ENCODE data around the gene SLC26A1. TPM values are rescaled to one million over a fixed set of nuclear protein-coding genes. Genes with fewer than 3 reads are reported as not detected.

The SLC26A1 gene
- total RNA-seq, result 1 to 10 TPM; 1.7 to 4.1 (median 2.8) TPM

- intact Hi-C loops (cut with DNase I; ENCODE audit: low total_unique reads), result no loop called here
Measured at GRCh38 chr4:993111-994029, at the start of gene SLC26A1. Gene SLC26A1, minus strand, starts transcription at chr4:993404. Its CDS starts 1,701 bp downstream, at chr4:991703.

GRCh38 chr4:1042352-1043055 is 49.3 kb upstream of the SLC26A1 start:
- DNase-seq, result no peak
- peaks cover 3 to 53% (median 36%) of the 10 kb centered on the region in 4 donors for H3K4me1 ChIP-seq
- peaks cover 33% of the 10 kb centered on the region for H3K27me3 ChIP-seq
- no peaks in the 10 kb centered on the region for H3K9me3 ChIP-seq
- intact Hi-C loops (cut with DNase I; ENCODE audit: low total_unique reads), result no loop called here
- no peaks in the 10 kb centered on the region for H3K36me3 ChIP-seq
- in situ Hi-C loops (cut with MboI; ENCODE audit: low pct_ligation_motif_present in 1 of 4, low pct_unique_long_range_greater_than_20kb in 1 of 4, low sequenced_read_pairs in 3 of 4), result no loop called here
- whole genome bisulfite sequencing, 2 donors (ENCODE audit: low coverage in 1 of 2), result 63 to 75% methylated on average over 4 to 17 of the region's 17 CpGs
- H3K4me3 ChIP-seq, result no peak overlapping the region
- H3K27ac ChIP-seq, result no peak overlapping the region
- TF ChIP-seq POLR2A (IDR thresholded peaks at IDR 0.05), result no peak

More at GRCh38 chr4:993111-994029, at the start of gene SLC26A1:
- DNase-seq, result peak; percentile 52
- 48% methylated on average over 36 of the region's 37 CpGs; no CpG with 5 or more reads in 1 of the 2 donors for WGBS, 2 donors (ENCODE audit: low coverage in 1 of 2)
- H3K36me3 ChIP-seq, result no peaks in the 10 kb centered on the region
- TF ChIP-seq CTCF (IDR thresholded peaks at IDR 0.05), result no peak
- no peak for TF ChIP-seq EP300 (IDR thresholded peaks at IDR 0.05; ENCODE audit: low read depth)
- no peak for TF ChIP-seq POLR2A (IDR thresholded peaks at IDR 0.05)
- no peak for TF ChIP-seq POLR2AphosphoS5 (IDR thresholded peaks at IDR 0.05)
- in situ Hi-C loops (cut with MboI; ENCODE audit: low pct_ligation_motif_present in 1 of 4, low pct_unique_long_range_greater_than_20kb in 1 of 4, low sequenced_read_pairs in 3 of 4), result no loop called here
- H3K9me3 ChIP-seq, result no peaks in the 10 kb centered on the region
- H3K4me3 ChIP-seq, result peak within 1 kb of the TSS in 2 of 4 donors; percentile 2 to 24
- peaks cover 16 to 38% (median 32%) of the 10 kb centered on the region in 4 donors for H3K4me1 ChIP-seq
- peak within 1 kb of the TSS; percentile 86 to 95 (median 88) for H3K27ac ChIP-seq
- peaks cover 24% of the 10 kb centered on the region for H3K27me3 ChIP-seq

GRCh38 chr4:1041936-1042330 is 48.7 kb upstream of the SLC26A1 start:
- TF ChIP-seq EP300 (IDR thresholded peaks at IDR 0.05; ENCODE audit: low read depth) (no peak), CTCF (IDR thresholded peaks at IDR 0.05) (no peak), POLR2A (IDR thresholded peaks at IDR 0.05) (no peak), POLR2AphosphoS5 (IDR thresholded peaks at IDR 0.05) (no peak)
- in situ Hi-C loops (cut with MboI; ENCODE audit: low pct_ligation_motif_present in 1 of 4, low pct_unique_long_range_greater_than_20kb in 1 of 4, low sequenced_read_pairs in 3 of 4), result no loop called here
- no peaks in the 10 kb centered on the region for H3K9me3 ChIP-seq
- peaks cover 1 to 48% (median 30%) of the 10 kb centered on the region in 4 donors for H3K4me1 ChIP-seq
- no peak overlapping the region for H3K27ac ChIP-seq
- peaks cover 33% of the 10 kb centered on the region for H3K27me3 ChIP-seq
- 41% methylated on average over 8 of the region's 8 CpGs; no CpG with 5 or more reads in 1 of the 2 donors for WGBS, 2 donors (ENCODE audit: low coverage in 1 of 2)
- DNase-seq, result no peak
- intact Hi-C loops (cut with DNase I; ENCODE audit: low total_unique reads), result no loop called here
- H3K36me3 ChIP-seq, result no peaks in the 10 kb centered on the region
- H3K4me3 ChIP-seq, result no peak overlapping the region

GRCh38 chr4:1041147-1041935 is 48.1 kb upstream of the SLC26A1 start:
- WGBS, 2 donors (ENCODE audit: low coverage in 1 of 2), result 43% methylated on average over 26 of the region's 36 CpGs; no CpG with 5 or more reads in 1 of the 2 donors
- H3K27ac ChIP-seq, result no peak overlapping the region
- TF ChIP-seq POLR2A (IDR thresholded peaks at IDR 0.05), result no peak
- no peak for TF ChIP-seq POLR2AphosphoS5 (IDR thresholded peaks at IDR 0.05)
- TF ChIP-seq EP300 (IDR thresholded peaks at IDR 0.05; ENCODE audit: low read depth), result no peak
- no peak for TF ChIP-seq CTCF (IDR thresholded peaks at IDR 0.05)
- no peak overlapping the region for H3K4me3 ChIP-seq
- no peaks in the 10 kb centered on the region for H3K9me3 ChIP-seq
- in situ Hi-C loops (cut with MboI; ENCODE audit: low pct_ligation_motif_present in 1 of 4, low pct_unique_long_range_greater_than_20kb in 1 of 4, low sequenced_read_pairs in 3 of 4), result no loop called here
- H3K4me1 ChIP-seq, result peaks cover 0 to 45% (median 28%) of the 10 kb centered on the region in 4 donors
- no peak for DNase-seq
- H3K36me3 ChIP-seq, result no peaks in the 10 kb centered on the region
- peaks cover 33% of the 10 kb centered on the region for H3K27me3 ChIP-seq
- intact Hi-C loops (cut with DNase I; ENCODE audit: low total_unique reads), result no loop called here

Data from transverse colon (tissue), 4 donors.